Measurements from ENCODE around the gene SAP130.
"Not testable (repeated sequence)": the region's sequence is repeated elsewhere in the genome, so short reads cannot be mapped to it uniquely, and the experiment has no call there.

SAP130 gene

DNA sequence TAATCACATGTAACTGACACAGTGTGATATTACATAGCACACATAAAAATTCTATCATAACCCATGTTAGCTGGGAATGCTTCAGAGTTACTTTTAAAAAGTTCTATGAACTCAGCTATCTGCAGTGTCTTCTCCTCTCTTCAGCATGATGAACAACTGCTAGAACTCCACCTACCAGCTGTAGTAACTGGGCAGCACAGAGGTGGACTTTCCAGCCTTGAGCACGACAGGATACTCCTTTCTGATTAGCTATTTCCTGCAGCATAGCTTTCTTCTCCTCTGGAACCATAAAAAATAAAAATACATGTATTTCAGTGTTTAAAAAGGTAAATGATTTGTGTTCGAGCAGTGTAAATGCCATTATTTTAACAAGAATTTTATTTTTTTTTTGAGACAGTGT, 82.6 kb downstream of the SAP130 start:
- no peak for DNase-seq

DNA sequence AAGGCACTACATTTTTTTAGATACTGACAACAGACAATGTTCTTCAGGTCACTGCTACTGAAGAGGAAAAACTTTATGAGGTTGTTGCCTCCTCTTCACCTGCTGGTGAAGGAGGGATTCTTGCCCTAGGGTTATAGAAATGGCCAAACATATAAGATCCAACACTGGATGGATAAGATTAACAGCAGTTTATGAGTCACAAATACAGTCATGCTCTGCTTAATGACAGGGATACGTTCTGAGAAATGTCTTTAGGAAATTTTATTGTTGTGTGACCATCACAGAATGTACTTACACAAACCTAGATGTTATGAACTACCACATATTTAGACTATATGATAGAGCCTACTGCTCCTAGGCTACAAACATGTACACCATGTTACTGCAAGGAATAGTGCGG, 84.7 kb downstream of the SAP130 start:
- DNase-seq = no peak

DNA sequence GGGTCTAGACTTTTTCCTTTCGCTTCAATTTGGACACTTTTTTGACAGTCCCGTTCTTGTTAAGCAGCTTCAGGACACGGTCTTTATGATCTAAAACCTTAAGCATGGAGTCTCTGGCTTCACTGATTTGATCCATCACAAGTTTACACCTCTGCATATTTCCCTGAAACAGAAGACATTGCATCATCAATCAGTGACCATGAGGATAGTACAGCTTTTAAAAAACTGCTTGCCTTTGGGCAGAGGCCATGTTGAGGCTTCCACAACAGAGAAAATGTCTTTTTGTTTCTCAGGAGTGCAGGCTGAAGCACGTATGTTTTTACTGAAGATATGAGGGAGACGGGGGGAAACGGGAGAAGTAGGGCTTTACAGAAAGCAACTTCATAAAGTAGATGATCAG, 85.9 kb downstream of the SAP130 start:
- no peak for DNase-seq

DNA sequence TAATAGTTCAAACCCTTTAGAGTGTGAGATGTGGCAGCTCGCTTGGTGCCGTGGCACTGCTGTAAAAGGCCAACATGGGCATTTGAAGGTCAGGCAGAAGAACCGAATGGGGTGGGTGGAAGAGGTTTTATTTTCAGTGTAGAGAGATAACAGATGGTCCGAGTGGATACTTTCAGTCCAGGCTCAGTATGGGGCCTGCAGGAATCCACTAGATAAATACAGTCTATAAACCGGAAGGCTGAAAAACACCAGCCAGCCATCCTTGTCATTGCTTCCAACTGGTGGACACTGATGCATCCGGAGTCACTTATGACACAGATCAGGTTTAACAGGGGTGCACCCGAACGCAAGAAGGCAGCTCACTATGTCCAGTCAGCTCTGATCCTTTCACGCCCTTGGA, 86.4 kb downstream of the SAP130 start:
- no peak for DNase-seq

DNA sequence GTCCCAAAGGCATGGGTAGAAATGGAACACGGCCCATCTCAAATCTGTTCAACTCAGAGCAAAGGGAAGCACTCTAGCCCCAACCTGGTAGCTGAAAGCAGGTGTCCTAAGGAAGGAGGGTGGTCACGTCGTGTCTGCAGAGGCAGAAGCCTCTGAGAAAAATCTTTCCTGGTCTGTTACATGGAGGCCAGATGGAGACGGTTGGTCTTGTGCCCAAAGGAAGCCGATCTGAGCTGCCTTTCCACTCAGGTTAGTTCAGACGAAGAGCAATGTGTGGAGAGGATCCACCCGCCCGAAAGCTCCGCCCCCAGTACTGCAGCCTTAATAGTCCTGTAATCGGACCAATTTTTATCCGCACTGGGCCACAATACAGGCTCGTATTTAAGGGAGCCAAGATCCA, 87.2 kb downstream of the SAP130 start:
- no peak for DNase-seq

DNA sequence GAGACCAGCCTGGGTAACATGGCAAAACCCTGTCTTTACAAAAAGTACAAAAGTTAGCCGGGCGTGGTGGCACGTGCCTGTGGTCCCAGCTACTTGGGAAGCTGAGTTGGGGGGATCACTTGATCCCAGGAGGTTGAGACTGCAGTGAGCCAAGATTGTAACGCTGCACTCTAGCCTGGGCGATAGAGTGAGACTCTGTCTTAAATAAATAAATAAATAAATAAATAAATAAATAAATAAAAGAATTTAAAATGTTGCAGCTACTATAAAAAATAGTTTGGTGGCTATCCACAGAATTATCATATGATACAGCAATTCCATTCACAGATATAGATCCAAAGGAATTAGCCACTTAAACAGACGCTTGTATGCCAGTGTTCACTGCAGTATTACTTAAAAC, 92.5 kb downstream of the SAP130 start:
- DNase-seq = no peak

DNA sequence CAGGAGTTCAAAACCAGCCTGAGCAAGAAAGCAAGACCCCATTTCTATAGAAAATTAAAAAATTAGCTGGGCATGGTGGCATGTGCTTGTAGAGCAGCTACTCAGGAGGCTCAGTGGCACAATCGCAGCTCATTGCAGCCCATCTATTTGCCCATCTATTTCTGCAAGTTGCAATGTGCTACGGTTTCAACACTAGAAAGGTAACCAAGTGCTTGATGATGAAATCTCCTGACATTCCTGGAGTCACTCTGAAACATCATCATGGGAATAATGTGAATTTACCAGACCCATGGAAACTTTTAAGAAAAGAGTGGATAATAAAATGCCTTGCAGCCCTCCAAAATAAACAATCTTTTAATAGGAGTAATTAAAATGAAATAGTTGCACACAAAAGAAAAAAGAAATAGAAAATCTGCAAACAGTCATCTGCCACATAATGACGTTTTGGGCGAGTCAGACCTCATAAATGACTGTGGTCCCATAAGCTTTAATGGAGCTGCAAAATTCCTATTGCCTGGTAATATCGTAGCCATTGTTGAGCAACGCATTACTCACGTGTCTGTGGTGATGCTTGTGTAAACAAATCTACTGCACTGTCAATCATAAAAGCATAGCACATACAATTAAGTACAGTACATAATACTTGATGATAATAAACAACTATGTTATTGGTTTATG, 95.5 kb downstream of the SAP130 start:
- no peak for DNase-seq

DNA sequence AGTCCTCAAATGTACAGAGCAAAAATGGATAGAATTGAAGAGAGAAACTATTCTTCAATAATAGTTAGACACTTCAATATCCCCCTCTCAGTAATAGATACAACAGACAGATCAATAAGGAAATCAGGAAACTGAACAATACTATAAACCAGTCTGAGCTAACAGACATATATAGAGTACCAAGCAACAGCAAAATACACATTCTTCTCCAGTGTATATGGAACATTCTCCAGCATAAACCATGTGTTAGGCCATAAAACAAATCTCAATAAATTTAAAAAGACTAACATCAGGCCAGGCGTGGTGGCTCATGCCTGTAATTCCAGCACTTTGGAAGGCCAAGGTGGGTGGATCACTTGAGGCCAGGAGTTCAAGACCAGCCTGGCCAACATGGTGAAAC, 98.4 kb downstream of the SAP130 start:
- no peak for DNase-seq

DNA sequence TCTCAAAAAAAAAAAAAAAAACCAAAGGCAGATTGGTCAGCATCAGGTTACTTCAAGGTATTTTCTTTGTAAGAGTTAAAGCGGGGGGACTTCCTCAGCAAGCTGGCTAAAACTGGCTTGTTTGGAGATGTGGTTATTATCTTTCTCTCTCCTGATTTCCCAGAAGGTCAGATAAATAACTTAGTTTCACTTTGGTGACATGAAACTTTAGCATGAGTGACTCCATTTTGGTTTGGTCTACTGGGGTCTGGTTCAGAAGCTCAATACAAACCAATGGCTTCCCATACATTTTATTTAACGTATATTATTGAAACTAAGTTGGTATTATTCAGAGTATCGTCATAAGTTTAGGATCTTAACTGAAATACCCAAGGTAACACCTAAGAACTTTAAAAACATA, 100.5 kb downstream of the SAP130 start:
- no peak for DNase-seq

DNA sequence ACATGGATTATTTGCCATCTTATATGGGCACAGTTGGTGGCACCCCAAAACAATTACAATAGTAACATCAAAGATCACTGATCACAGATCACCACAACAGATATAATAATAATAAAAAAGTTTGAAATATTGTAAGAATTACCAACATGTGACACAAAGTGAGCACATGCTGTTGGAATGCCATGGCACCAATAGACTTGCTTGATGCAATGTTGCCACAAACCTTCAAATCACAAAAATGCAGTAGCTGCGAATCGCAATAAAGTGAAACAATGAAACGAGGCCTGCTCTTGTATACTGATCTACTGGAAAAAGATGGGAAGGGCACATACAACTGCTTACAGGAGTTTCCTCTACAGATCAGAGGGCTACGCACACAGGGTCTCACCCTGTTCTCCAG, 109.9 kb downstream of the SAP130 start:
- DNase-seq = no peak

DNA sequence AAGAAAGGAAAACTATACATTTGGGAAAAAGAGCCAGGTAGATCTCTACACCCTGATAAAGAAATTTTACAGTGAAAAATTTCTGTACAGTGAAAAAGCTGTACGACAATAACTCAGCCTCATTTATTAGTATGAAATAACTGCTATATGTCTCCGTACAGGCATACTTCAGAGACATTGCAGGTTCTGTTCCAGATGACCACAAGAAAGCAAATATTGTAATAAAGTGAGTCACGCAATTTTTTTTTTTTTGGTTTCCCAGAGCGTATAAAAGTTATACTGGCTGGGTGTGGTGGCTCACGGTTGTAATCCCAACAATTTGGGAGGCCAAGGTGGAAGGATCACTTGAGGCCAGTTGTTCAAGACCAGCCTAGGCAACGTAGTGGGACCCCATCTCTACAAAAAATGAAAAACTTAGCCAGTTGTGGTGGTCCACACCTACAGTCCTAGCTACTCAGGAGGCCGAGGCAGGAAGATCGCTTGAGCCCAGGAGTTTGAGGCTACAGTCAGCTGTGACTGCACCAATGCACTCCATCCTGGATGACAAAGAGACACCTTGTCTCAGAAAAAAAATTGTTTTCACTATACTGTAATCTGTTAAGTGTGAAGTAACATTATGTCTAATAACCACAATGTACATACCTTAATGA, 113.9 kb downstream of the SAP130 start:
- DNase-seq = no peak

DNA sequence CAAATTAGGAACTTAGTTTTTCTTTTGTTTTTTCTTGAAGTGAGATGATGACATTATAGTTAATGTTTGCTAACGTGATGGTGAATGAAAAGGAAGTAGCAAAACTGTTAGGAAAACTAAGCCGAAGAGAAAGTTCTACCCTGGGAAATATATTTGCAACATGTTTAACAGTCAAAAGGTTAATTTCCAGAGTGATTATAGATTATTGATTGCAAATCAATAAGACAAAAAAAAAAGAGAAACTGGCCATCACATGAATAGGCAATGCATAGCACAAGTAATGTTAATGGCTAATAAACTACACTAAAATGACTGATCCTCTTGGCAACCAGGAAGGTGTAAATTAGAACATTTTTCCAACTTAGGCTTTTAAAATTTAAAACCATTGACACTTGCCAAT, 116.1 kb downstream of the SAP130 start:
- no peak for DNase-seq

DNA sequence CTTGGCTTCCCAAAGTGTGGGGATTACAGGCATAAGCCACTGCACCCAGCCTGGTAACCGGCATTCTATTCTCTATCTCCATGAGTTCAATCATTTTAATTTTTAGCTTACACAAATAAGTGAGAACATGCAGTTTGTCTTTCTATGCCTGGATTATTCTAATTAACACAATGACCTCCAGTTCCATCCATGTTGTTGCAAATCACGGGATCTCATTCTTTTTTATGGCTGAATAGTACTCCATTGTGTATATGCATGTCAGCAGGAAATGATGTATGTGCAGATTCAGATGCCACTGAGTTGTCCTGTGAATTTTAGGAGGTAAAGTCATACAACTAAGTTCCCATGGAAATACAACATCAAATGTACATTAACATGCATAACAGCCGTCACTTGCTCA, 117.4 kb downstream of the SAP130 start:
- DNase-seq = no peak

DNA sequence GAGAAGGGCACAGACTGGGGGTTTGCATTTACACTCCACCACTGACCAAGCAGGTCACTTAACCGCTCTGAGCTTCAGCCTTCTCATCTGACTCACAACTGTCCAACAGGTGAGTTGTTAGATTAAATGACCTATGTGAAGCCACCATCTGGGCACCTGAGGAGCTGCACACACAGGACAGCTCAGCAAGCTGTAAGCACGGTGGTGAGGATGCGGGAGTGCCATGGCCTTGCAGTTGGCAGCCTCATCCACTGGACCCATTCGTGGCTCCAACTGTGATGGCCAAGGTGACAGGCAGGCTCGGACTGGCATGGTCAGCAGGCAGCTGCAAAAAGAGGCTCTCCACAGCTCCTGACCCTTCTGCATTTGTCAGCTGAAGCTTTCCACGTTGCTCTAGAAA, 118.8 kb downstream of the SAP130 start:
- no peak for DNase-seq

DNA sequence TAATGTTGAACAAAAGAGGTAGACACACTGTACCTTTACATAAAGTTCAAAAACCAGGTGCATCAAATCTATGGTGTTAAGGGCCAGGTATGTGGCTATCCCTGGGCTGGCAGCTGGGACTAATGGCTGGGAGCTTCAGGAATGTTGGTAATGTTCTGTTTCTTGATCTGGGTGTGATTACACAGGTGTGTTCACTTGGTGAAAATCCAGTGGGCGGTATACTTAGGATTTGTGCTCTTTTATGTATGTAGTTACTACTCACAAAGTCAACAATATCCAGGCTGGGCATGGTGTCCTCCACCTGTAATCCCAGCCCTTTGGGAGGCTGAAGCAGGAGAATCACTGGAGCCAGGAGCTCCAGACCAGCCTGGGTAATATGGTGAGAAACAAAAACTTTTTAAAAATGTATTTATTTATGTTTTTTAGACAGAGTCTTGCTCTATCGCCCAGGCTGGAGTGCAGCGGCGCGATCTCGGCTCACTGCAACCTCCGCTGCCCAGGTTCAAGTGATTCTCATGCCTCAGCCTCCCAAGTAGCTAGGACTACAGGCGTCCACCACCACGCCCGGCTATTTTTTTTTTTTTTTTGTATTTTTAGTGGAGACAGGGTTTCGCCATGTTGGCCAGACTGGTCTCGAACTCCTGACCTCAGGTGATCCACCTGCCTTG, 120.0 kb downstream of the SAP130 start:
- not testable (repeated sequence) for DNase-seq

DNA sequence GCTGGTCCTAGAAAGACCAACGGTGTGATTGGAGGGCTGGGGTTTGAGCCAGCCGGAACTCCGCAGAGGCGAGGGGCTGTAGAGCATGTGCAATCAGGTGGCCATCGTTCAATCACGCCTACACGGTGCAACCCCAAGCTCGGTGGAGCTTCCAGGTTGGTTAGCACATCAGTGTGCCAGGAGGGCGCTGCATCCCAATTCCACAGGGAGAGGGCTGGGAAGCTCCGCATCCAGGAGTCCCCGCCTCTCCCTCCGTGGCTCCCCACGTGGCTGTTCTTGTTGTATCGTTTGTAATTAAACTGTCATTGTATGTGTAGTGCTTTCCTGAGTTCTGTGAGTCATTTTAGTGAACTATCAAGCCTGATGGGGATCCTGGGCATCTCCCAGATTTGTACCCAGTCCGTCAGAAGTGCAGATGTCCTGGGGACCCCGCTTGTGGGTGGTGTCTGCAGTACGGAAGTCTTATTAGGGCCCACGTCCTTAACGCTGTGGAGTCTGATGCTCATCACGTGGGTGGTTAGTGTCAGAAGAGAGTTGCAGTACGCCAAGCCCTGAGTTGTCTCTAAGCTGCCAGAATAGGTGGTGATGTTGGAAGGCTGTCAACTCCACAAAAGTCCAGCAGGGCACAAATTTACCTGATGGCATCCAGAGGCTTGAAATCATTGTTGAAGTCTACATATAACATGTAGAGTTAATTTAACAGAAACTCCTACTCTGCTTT, 121.5 kb downstream of the SAP130 start:
- no peak for DNase-seq

DNA sequence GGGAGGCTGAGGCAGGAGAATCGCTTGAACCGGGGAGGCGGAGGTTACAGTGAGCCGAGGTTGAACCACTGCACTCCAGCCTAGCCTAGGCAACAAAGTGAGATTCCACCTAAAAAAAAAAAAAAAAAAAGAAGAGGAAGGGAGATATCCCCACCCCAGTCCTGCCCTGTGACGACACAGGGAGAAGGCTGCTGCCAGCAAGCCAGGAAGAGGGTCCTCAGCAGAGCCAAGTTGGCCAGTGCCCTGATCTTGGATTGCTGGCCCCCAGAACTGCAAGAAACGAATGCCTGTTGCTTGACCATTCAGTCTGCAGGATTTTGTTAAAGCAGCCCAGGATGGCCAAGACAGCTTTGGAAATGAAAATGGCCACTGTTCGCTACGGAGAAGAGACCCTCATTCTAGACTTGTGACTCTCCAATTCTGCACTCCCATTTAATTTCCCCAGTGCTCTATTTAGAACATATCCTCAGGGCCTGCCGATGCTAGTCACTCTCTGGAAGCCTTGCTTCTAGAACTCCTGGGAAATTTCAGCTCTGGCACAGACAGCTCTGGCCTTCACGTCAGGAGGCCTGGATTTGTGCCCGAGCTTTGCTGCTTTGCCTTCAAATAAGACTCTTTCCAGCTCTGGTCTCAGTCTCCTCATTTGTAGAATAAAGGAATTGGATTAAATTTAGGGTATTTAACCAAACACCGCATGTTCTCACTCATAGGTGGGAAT, 126.4 kb downstream of the SAP130 start:
- DNase-seq = no peak

DNA sequence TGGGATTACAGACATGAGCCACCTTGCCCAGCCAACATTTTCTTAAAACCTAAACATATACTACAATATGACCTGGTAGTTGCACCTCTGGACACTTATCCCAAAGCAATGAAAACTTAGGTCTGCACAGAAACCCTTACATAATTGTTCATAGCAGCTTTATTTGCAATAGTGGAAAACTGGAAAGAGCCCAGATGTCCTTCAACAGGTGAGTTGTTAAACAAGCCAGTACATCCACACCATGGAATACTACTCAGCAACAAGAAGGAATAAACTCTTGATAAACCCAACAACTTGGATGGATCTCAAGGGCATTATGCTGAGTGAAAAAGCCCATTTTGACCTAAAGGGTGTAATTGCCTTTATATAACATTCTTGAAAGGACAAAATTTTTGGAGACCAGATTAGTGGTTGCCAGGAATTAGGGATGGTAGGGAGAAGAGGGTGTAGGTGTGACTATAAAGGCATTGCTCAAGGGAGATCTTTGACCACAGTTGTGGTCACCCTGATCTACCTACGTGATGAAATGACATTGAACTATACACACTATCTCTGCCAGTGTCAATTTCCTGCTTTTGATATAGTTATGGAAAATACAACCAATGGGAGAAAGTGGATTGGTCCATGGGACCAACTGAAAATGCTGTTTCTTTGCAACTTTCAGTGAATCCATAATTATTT, 130.2 kb downstream of the SAP130 start:
- no peak for DNase-seq

DNA sequence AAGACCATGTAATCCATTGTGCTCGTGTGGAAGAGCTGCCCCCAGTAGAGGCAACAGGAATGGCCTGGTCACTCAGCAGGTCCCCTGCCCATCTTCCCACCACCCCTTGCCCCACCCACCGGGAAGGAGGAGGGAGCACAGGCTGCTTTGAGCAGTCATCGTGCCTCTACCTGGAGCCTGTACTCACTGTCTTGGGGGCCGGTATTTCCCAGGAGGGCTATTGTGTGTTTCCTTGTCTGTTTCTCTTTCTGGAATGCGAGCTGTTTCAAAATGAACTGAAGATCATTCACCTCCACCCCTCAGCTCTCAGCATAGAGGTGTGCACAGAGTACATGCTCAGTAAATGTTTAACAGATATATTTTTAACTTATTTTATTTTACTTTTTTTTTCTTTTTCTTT, 134.4 kb downstream of the SAP130 start:
- no peak for DNase-seq

DNA sequence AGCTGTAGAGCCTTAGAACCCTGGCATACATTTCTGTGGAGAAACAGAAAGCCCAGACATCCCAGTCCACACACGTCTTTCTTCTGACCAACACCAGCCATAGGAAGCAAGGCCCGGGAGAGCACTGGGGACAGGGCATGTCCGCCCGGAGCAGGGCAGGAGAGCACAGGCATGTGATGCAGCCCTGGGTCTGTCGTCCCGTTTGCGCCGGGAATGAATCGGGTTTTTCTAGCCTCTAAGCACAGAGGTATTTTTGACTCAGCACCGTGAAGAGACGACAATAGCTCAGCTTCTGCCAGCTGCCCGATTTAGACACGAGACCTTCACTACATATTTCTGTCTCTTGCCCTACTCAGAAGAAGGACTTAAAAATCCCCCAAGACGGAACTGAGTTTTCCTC, 134.8 kb downstream of the SAP130 start:
- no peak for DNase-seq

DNA sequence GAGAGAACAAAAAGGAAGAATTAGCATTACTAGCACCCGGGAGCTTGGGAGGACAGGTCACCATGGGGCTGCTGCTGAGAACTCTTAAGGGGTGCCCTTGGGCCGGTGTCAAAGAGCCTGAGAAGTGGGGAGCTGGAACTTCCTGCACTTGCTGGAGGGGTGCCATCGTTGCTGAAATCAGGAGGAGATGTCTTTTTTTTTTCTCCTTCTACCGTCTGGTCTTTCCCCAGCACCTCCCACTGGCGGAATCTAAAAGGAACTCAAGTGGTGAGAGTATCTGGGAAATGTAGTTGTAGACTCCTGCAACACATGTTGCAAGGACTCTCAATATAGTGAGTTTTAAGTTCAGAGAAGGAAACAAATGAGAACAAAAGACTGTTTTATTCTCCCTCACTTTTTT, 136.0 kb downstream of the SAP130 start:
- no peak for DNase-seq
